Measurements from ENCODE around the gene LRRC17. TPM values are rescaled to one million over a fixed set of nuclear protein-coding genes. Genes with fewer than 3 reads are reported as not detected.

Gene LRRC17
- polyA plus RNA-seq, 1 donor from 2014 or later = 6.7 TPM

DNA sequence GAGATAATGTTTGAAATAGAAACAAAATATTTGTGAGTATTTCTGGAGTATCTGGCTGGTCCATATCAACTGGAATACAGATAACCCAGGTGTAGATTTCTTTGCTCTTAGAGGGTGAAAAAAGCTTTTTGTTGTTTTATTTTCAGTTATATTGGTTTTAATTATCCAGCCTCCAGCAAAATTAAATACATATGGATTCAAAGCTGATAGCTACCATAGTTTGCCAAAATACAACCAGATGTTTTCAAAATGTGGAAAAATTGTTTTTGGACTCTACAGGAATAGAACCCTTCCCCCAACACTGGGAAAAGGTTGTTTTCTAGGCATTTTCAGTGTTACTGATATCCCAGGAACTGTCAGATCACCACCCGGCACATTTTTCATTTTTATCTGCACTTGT lies 30.1 kb downstream of the LRRC17 start:
- H3K27ac ChIP-seq (ENCODE audit: low read length) = no peak overlapping the region
- H3K27me3 ChIP-seq (ENCODE audit: insufficient read depth, low read depth, low read length) = no peaks in the 10 kb centered on the region
- H3K4me2 ChIP-seq (ENCODE audit: low read length) = no peak overlapping the region
- no peak overlapping the region for H3K4me3 ChIP-seq (ENCODE audit: low read length)
- H3K9me3 ChIP-seq (ENCODE audit: low read length) = no peaks in the 10 kb centered on the region
- no peaks in the 10 kb centered on the region for H4K20me1 ChIP-seq (ENCODE audit: insufficient read depth)
- H3K36me3 ChIP-seq (ENCODE audit: insufficient read depth, low read length) = no peaks in the 10 kb centered on the region
- H2AFZ ChIP-seq (ENCODE audit: low read depth, low read length) = no peak overlapping the region
- no peaks in the 10 kb centered on the region for H3F3A ChIP-seq (ENCODE audit: insufficient read depth, low read length, poor library complexity, severe bottlenecking)
- H3K79me2 ChIP-seq (replicated peaks; ENCODE audit: insufficient read depth, low read length) = no peaks in the 10 kb centered on the region
- TF ChIP-seq EP300 (conservative IDR thresholded peaks at IDR 0.05; ENCODE audit: poor library complexity, severe bottlenecking) (no peak), MXI1 (conservative IDR thresholded peaks at IDR 0.05; ENCODE audit: poor library complexity, severe bottlenecking) (no peak), REST (IDR thresholded peaks at IDR 0.05; ENCODE audit: borderline replicate concordance) (no peak), TAF1 (IDR thresholded peaks at IDR 0.05; ENCODE audit: low read depth) (no peak), POLR2AphosphoS5 (IDR thresholded peaks at IDR 0.05) (no peak), EZH2 (IDR thresholded peaks at IDR 0.05; ENCODE audit: borderline replicate concordance, insufficient read depth, low read length, poor library complexity, severe bottlenecking) (no peak), SMC3 (conservative IDR thresholded peaks at IDR 0.05; ENCODE audit: poor library complexity) (no peak), CTCF (IDR thresholded peaks at IDR 0.05; ENCODE audit: poor library complexity, severe bottlenecking) (no peak), RAD21 (conservative IDR thresholded peaks at IDR 0.05) (no peak)
- no peaks in the 10 kb centered on the region for H3K9me2 ChIP-seq (ENCODE audit: insufficient read depth, low read length)
- H3K9ac ChIP-seq (ENCODE audit: low read length) = no peak overlapping the region

GRCh38 chr7:102943423-102944169 lies 30.8 kb downstream of the LRRC17 start:
- H3F3A ChIP-seq (ENCODE audit: insufficient read depth, low read length, poor library complexity, severe bottlenecking) = no peaks in the 10 kb centered on the region
- H3K9ac ChIP-seq (ENCODE audit: low read length) = no peak overlapping the region
- H2AFZ ChIP-seq (ENCODE audit: low read depth, low read length) = no peak overlapping the region
- no peaks in the 10 kb centered on the region for H3K27me3 ChIP-seq (ENCODE audit: insufficient read depth, low read depth, low read length)
- TF ChIP-seq SMC3 (conservative IDR thresholded peaks at IDR 0.05; ENCODE audit: poor library complexity) = no peak
- TF ChIP-seq REST (IDR thresholded peaks at IDR 0.05; ENCODE audit: borderline replicate concordance) = no peak
- TF ChIP-seq POLR2AphosphoS5 (IDR thresholded peaks at IDR 0.05) = no peak
- no peak for TF ChIP-seq TAF1 (IDR thresholded peaks at IDR 0.05; ENCODE audit: low read depth)
- TF ChIP-seq CTCF (IDR thresholded peaks at IDR 0.05; ENCODE audit: poor library complexity, severe bottlenecking) = no peak
- TF ChIP-seq MXI1 (conservative IDR thresholded peaks at IDR 0.05; ENCODE audit: poor library complexity, severe bottlenecking) = no peak
- TF ChIP-seq EP300 (conservative IDR thresholded peaks at IDR 0.05; ENCODE audit: poor library complexity, severe bottlenecking) = no peak
- no peak for TF ChIP-seq RAD21 (conservative IDR thresholded peaks at IDR 0.05)
- TF ChIP-seq EZH2 (IDR thresholded peaks at IDR 0.05; ENCODE audit: borderline replicate concordance, insufficient read depth, low read length, poor library complexity, severe bottlenecking) = no peak
- no peak overlapping the region for H3K4me2 ChIP-seq (ENCODE audit: low read length)
- H3K27ac ChIP-seq (ENCODE audit: low read length) = no peak overlapping the region
- H3K36me3 ChIP-seq (ENCODE audit: insufficient read depth, low read length) = no peaks in the 10 kb centered on the region
- H3K9me3 ChIP-seq (ENCODE audit: low read length) = no peaks in the 10 kb centered on the region
- H4K20me1 ChIP-seq (ENCODE audit: insufficient read depth) = no peaks in the 10 kb centered on the region
- no peaks in the 10 kb centered on the region for H3K9me2 ChIP-seq (ENCODE audit: insufficient read depth, low read length)
- no peak overlapping the region for H3K4me3 ChIP-seq (ENCODE audit: low read length)
- H3K79me2 ChIP-seq (replicated peaks; ENCODE audit: insufficient read depth, low read length) = no peaks in the 10 kb centered on the region

Data from neural cell (in vitro differentiated cells).